GM18858 (cell line): ENCODE results near the gene FRMD6.

Experiments
- ATAC-seq: cut with Tn5 transposase; IDR thresholded peaks from one replicate; pipeline ENCODE4 v1.9.1; 2021; ENCODE audit not compliant: unreplicated experiment

Gene FRMD6

DNA sequence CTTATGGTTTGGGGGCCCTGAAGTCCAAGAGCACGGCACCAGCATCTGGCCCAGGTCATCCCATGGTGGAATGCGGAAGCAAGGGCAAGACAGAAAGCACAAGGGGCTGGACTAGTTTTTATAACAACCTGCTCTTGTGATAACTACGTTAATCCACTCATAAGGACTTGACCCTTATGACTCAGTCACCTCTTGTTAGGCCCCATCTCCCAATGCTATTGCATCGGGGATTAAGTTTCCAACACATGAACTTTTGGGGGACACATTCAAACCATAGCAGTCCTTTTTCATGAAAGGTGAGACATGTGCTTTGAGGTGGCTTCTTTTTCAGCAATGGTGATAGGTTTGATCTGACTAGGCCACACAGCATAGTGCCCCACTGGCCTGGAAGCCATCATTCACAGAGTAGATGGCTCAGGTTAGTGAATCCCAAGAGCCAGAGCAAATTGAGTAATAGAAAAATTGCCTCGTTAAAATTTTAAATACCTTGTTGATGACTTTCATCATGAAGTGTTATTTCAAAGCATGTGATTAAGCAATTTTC is 12.1 kb downstream of the FRMD6 start:
- ATAC-seq = no peak

DNA sequence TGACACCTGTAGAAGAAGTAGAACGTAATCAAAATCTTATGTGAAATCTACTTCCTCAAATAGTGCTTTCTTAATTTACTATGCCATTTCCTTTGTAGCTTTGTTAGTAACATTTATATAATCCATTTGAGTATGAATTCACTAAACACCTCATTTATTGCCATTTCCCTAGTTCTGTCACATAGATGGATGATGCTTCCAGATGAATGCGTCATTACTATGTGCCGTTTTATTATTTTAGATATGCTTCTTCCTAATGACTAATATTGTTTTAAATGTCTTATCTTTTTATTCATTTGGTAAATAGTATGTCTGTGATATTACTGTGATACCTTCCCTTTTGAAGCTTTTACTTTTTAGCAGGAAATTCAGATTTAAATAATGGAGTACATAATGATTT is 14.4 kb downstream of the FRMD6 start:
- ATAC-seq = no peak

DNA sequence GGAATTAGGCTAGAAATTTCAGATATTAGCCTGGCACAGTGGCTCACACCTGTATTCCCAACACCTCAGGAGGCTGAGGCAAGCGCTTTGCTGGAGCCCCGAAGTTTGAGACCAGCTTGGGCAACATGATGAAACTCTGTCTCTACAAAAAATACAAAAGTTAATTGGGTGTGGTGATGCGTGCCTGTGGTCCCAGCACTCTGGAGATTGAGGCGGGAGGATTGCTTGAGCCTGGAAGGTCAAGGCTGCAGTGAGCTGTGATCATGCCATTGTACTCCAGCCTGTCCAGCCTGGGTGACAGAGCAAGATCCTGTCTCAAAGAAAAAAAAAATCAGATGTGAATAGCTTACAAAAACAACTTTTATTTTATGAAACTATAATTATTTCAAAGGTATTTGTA is 15.1 kb downstream of the FRMD6 start:
- ATAC-seq = no peak

DNA sequence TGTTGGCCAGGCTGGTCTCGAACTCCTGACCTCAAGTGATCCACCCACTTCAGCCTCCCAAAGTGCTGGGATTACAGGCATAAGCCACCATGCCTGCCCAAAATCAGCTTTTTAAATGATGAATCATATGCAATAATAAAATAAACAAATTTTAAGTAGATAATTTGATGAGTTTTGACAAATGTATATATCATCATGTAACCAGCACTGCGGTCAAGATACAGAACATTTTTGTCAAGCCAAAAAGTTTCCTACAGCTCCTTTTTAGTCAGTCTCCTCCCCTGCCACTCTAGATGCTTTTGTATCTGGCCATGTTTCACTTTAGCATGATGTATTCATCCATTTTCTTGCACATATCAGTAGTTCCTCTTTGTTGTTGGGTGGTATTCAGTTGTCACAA is 17.2 kb downstream of the FRMD6 start:
- no peak for ATAC-seq

DNA sequence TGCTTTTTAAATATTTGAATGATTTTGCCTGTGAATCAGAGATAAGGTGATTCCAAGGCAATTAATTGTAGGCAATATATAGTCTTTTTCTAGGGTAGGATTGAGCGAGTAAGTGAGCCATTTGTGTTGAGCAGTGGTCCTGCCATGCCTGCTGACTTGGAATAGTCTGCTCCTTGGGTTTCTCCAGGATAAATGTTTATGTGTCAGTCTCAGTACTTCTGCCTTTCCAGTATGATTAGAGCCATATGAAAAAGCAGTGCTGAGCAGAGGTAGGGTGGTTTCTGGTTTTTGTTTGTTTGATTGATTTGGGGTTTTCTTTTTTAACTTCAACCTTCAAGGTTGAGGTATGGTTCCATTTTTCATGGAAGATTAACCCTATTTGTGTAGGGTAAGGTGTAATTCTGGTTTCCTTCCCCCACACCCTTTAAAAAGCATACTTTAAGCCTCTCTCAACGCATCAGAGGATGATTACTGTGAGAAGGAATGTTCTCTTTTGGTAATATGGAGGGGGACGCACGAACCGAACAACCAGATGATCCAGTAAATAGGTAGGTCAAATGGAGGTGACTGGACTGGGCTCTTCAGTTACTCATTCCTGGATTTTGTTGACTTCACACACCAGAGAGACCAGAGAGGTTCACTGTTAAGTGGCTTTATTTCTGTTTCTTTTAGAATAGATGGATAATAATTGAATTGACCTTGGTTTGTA is 22.7 kb downstream of the FRMD6 start:
- no peak for ATAC-seq

DNA sequence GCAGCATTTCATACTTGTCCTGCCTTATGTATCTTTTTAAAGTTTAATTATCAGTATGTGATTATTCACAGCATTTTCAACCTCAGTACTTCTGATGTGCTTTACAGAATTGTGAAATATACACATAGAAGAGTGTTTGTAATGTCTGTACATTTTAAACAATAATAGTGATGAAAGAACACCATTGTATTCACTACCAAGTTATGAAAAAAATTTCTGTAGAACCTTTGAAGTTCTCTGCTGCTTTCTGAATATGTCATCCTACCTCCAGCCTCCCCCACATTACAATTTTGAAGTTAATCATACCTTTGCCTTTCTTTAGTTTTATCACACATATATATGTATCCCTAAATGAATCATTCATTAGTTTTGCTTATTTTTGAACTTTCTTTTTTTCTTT is 24.8 kb downstream of the FRMD6 start:
- no peak for ATAC-seq

DNA sequence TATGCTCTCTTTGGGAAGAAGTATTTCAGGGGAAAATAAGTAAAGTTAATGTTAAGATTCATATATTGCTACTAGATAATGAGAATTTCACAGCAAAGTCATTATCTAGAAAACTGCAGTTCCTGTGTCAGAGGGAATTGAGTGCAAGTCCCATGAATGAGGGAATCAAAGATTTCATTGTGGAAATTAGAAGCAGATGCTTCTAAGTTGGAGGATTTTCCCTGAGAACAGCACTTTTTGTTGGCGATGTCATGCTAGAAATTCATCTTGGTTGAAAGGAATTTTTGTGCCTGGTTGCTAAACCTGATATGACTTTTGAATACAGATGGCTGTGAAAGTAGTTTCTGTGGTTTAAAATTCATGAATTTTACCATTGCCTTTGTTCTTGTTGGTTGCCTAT is 25.6 kb downstream of the FRMD6 start:
- ATAC-seq = no peak

DNA sequence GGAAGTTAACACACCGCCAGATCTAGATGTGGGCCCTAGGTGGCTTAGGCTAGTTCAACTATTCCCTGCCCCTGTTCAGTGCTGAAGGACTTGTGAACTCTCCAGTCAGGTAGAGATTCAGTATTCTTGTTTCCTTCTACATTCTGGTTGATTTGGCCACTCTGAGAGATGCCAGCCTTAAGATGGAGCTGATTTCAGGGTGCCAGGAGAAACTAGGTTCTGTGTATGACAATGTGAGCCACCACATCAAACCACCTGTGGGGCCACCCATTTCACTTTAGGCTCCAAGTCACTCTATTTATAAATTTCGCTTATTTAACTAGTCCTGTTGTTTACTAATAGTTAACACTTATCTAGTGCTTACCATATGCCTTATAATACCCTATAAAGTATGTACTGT is 26.0 kb downstream of the FRMD6 start:
- no peak for ATAC-seq

DNA sequence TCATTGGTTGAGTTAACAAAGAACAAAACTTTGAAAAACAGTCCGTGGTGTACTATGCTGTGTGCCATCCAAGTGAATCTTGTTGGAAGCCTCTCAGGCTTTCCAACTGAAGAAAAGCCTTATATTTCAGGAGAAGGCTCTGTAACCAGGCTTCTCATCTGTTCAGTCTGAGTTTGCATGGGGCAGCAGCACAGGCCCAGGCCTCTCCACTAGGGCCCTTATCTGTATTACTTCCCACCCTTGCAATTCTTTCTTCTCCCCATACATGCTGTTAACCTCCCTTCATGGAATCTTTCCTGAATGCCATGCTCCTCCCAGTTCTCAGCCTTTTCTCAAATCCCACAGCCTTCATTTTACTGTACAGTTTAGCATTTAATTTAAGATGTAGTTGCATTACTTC is 28.3 kb downstream of the FRMD6 start:
- ATAC-seq = no peak

DNA sequence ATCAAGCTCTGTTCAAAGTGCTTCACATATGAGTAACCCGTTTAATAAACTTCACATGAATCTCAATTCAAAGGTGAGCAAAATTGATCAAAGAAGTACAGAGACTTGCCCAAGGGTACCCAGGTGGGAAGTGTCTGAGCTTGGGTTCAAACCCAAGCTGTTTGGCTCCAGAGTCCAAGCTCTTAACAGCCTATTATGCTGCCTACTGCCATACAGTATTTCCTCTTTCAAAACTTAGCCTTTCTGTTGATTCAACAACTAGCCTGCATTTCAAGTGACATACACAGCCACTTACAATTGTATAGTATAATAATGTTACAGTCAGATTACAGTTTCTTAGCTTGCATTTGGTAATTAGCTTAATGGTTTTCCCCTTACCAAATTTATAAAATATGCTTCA is 29.7 kb downstream of the FRMD6 start:
- no peak for ATAC-seq

DNA sequence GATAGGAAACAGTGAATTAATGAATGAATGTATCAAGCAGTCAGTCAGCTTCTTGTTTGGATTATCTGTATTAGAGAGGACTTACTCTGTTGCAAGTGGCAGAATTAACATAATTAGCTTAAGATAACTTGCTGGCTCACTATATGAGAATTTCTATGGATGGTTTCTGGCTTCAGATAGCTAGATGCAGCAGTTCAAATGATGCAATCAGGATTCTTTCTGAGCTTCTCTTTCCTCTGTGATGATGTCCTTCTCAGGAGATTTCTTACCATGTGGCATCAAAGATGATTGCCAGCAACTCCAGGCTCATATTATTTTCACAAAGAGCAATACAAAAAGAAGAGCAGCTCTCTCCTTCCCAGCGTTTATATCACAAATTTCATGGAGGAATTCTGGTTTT is 30.7 kb downstream of the FRMD6 start:
- ATAC-seq = no peak

DNA sequence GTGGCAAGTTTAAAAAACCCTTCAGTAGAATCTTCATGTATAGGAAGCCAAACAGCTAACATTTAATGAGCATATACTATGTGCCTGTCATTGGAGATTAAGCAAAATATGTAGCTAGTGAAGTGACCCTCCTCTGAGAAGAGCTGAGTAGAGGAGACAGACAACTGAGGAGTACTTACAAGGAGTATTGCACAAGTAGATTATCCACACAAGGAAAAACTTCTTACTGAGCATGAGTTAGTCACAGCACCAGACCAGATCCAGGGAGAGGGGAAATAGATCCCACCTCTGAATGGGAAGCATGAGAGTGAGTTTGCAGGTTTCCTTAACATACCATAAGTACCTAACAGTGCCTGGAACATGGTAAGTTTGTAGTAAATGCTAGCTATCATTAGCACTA is 33.0 kb downstream of the FRMD6 start:
- ATAC-seq = no peak

DNA sequence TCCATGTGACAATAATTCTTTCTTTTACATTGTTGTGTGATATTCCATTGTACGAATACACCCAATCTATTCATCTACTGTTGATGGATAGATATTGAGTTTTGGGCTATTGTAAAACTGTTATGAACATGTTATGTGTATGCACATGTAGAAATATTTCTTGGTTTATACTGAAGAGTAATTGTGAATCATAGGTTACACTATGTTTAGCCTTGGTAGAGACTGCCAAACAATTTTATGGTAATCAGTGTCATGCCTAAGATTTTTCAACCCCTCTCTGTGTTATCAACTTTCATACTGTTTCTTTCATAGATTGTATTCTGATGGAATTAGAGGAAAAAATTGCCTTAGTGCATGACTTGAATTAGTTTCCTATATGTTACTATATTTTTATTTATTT is 39.5 kb downstream of the FRMD6 start:
- no peak for ATAC-seq

DNA sequence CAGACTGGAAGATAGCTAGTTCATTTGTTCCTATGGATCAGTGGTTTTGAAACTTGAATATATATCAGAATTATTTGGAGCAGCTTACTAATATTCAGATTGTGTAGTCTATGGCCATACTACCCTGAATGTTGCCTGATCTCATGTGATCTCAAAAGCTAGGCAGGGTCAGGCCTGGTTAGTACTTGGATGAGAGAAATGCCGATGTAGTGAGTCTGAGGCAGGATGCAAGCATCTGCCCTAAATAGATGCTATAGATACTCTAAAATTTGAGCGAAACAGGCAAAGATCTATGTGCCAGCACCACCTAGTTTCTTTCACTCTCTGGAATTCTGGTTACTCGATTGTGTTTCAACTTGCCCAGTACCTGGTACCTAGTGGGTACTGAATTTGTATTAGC is 40.9 kb downstream of the FRMD6 start:
- no peak for ATAC-seq

DNA sequence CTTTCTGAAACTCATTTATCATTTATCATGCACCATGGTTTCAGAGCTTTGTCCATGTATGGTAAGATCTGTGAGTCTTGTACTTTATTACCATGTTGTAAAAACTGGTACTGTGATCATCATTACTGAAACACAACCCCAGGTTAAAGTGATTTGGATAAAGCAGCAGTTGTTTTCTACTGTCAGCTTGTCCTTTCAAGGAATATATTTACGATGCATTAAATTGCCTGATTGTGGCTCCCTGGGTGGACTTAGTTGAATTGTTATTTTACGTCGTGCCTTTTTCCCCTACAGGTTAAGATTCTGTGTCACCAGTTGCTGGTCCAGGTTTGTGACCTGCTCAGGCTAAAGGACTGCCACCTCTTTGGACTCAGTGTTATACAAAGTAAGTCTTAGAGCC is 46.1 kb downstream of the FRMD6 start:
- ATAC-seq = no peak

DNA sequence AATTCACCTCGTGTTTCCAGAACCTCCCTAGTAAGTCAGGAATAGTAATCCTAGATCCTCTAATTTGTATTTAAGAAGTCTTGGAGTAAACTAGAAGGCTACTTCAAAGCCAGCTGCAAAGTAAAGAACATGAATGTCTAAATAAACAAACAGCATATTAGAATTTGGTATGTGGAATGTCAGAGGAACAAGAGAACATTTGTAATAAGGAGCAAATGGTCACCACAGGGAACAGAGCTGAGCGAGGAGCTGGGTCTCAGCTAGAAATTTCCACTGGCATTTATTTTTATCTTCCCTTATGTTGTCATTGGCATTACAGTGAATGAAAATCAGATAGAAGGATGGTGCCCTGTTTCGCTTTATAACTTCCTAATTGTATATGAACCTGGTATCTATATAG is 50.2 kb downstream of the FRMD6 start:
- no peak for ATAC-seq

DNA sequence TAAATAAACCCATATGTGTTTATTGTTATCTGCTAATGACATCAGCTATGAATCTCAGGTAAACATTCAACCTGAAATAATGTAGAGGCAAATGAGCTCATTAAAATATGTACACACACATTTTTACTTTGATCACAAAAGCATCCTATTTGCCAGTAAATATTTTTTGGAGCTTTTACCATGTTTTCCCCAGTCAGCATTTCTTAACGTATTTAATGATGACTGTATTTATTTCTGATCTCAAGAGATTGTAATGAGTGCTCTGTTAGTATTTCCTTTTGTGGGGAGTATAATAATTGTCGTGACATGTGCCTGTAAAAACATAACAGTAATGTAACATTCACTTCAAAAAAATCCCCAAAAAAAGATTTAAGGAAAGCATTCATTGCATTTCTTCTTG is 52.1 kb downstream of the FRMD6 start:
- no peak for ATAC-seq

DNA sequence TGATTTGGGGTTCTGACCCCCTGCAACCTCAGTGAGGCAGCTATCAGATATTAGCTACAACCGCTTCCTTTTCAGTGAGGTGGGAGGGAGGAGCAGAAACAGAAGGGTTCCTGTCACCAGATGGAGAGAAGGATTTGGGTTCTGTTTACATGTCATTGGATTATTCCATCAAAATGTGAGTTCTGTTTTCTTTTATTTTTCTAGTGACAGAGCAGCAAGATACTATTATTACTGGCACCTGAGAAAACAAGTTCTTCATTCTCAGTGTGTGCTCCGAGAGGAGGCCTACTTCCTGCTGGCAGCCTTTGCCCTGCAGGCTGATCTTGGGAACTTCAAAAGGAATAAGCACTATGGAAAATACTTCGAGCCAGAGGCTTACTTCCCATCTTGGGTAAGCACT is 52.8 kb downstream of the FRMD6 start:
- no peak for ATAC-seq

DNA sequence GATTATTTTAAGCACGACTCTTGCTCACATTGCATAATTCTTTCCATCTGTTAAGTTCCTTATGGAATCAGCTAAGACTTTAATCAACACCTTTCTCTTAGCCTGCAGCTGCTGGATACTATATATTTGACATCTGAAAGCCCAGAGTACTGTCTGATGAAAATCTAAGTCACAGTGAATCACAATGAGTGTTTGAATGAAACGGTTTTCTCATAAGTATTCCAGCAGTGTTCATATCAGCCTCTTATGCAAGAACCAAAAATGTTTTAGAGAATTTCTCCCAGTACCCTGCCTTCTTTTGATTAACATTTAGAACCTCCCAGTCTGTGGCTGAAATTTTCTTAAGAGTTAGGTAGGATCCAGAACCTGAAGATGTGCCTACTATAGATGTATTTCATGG is 55.6 kb downstream of the FRMD6 start:
- ATAC-seq = no peak

DNA sequence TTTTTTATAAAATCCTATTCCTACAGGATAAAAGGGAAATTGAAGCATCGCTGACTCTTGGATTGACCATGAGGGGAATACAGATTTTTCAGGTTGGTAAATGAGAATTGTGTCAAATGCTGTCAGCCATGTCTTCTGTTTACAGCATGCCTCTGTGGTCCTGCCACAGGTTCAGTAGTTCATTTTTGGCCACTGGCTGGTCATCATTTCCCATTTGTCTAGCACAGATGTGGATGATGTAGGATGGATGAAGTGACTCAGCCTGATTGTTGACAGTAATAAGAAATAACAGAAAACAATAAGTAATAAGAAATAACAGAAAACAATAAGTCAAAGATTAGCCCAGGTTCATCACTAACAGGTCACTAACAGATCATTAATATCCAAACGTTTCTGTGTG is 59.8 kb downstream of the FRMD6 start:
- ATAC-seq = no peak

DNA sequence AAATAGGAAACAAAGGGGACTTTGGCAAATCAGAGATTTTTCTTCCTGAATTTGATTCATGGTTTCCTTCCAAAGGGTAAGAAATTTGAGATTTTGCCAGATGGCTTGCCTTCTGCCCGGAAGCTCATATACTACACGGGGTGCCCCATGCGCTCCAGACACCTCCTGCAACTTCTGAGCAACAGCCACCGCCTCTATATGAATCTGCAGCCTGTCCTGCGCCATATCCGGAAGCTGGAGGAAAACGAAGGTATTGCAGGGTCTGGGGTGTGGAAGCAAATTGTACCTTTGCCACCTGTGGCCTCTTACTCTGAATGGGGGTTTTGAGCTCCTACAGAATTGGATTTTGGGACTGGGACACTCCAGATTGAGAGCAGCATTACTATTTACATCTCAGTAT is 63.5 kb downstream of the FRMD6 start:
- no peak for ATAC-seq

DNA sequence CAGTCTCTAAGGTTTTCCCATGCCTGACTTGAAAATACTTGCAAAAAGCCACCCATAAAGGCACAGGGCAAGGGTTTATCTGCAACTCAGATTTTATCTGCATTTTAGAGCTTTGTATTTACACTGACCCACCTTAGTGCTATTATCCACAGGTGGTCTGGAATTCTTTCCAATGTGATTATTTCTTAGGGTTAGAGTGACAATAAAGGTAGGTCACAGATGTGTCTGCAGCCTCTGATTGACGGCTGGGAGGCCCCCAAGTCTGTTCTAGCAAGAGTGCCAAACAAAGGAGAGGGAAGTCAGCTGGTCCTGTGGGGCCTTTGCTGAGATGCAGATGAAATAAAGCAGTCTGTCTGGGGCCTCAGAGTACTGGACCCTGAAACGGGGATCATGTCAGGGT is 64.0 kb downstream of the FRMD6 start:
- no peak for ATAC-seq

DNA sequence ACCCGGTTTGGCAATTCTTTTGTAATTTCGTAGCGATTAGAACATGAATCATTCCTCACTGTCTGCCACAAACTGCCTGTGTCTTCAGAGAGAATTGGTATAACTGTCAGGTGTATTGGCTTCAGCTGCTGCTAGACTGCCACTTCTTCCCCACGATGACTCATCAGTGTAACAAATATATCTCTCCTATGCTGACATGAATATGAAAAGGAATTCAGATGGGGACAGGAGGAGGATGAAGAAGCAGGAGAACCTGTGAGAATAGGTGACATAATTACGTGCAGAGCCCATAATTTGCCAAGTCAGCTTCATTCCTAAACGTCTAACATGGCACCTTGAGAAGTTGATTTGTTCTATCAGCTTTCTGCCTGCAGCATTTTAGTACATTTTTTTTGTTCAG is 64.9 kb downstream of the FRMD6 start:
- no peak for ATAC-seq
